Suppressor macrophage treated with lipopolysaccharide for 4 hours (primary cell): ENCODE results near the gene ZC3H18.

Experiments used
- DNase-seq: peaks from one replicate; pipeline ENCODE4 v3.0.0-alpha.2; 2020

Gene ZC3H18

GRCh38 chr16:88533381-88533917 is 36.8 kb upstream of the ZC3H18 start:
- no peak for DNase-seq

- peak; percentile 88 for DNase-seq
These were observed 36.1 kb upstream of the ZC3H18 start for GRCh38 chr16:88533932-88534637.

- peak; percentile 32 for DNase-seq
These were observed 35.5 kb upstream of the ZC3H18 start for GRCh38 chr16:88534638-88535190.

GRCh38 chr16:88535191-88535856 is 34.9 kb upstream of the ZC3H18 start:
- no peak for DNase-seq

- DNase-seq, result no peak
These were observed 34.4 kb upstream of the ZC3H18 start for GRCh38 chr16:88535857-88536222.

- DNase-seq, result no peak
These were observed 33.7 kb upstream of the ZC3H18 start for GRCh38 chr16:88536510-88536909.

- DNase-seq, result no peak
These were observed 33.0 kb upstream of the ZC3H18 start for GRCh38 chr16:88536971-88537751.

GRCh38 chr16:88537859-88538258 is 32.3 kb upstream of the ZC3H18 start:
- DNase-seq, result no peak

- no peak for DNase-seq
These were observed 31.7 kb upstream of the ZC3H18 start for GRCh38 chr16:88538366-88539060.

GRCh38 chr16:88539261-88539651 is 30.9 kb upstream of the ZC3H18 start:
- DNase-seq, result no peak

GRCh38 chr16:88539652-88540345 is 30.4 kb upstream of the ZC3H18 start:
- no peak for DNase-seq

GRCh38 chr16:88540346-88540977 is 29.7 kb upstream of the ZC3H18 start:
- DNase-seq, result no peak

- no peak for DNase-seq
These were observed 28.2 kb upstream of the ZC3H18 start for GRCh38 chr16:88541831-88542616.

GRCh38 chr16:88543230-88543813 is 26.9 kb upstream of the ZC3H18 start:
- no peak for DNase-seq

GRCh38 chr16:88545781-88546180 is 24.4 kb upstream of the ZC3H18 start:
- no peak for DNase-seq

- DNase-seq, result no peak
These were observed 21.9 kb upstream of the ZC3H18 start for GRCh38 chr16:88548131-88548874.

GRCh38 chr16:88548985-88549384 is 21.2 kb upstream of the ZC3H18 start:
- no peak for DNase-seq

- no peak for DNase-seq
These were observed 20.4 kb upstream of the ZC3H18 start for GRCh38 chr16:88549671-88550245.

- no peak for DNase-seq
These were observed 19.9 kb upstream of the ZC3H18 start for GRCh38 chr16:88550246-88550661.
